GM12874 (cell line): ENCODE results near the gene CHMP4B.

ENCODE experiments used
- CTCF ChIP-seq: IDR thresholded peaks from 2 replicates; pipeline ENCODE4 v1.5.1; 2011; ENCODE audit warnings: low read depth, mild to moderate bottlenecking, control low read depth, low read length, moderate library complexity; ENCODE audit not compliant: insufficient read depth

The CHMP4B gene

DNA sequence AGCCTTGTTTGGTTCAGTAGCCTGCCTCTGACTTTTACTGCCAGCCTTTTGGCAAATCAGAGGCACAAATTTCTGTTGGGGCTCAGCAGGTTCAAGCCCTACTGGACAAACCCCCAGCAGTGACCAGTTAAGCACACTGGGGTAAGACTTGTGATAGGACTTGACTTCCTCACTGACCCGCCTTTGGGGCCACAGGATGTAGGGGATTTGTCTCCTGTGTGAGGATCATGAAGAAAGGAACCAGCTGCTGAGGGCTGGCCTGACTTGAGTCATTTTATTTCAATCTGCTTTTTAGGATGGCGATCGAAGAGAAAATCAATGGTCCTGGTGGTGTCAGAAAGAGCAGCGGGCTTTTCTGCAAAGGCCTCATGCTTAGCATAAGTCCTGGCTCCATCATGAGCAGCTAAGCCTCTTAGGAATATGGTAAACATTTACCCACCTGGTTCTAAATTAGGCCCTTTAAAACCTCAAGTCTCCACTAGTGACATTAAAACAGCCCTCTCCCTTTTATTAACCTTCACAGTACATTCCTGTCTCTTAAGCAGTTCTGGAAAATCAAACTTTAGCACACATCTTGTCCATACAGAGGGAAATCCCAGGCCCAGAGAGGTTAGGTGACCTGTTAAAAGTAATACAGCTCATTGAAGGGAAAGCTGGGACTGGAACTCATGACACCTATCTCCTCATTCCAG is 16.6 kb downstream of the CHMP4B start:
- no peak for TF ChIP-seq CTCF

DNA sequence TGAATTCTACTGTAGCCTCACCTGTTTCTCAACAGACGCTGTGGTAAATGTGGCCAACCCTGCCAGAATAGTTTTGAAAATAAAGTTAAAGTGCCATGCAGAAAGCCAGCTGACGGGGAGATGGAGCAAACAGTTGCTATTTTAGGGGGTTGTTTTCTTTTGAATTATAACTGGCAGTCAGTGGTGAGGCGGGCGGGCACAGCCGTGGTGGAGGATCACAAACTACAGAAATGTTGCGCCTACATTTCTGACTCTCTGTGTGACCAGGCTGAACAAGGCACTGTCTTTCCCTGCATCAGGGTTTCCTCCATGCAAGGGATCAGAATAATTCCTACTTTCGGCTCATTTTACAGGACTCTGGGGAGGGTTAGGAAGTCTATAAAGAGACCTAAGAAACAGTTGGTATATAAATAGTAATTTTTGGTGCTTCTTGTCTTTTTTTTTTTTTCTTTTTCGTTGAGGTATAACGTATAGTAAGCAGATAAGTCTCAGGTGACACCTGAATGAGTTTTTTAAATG is 17.2 kb downstream of the CHMP4B start:
- TF ChIP-seq CTCF, result no peak

GRCh38 chr20:33828967-33829560 is 17.9 kb downstream of the CHMP4B start:
- TF ChIP-seq CTCF, result no peak

DNA sequence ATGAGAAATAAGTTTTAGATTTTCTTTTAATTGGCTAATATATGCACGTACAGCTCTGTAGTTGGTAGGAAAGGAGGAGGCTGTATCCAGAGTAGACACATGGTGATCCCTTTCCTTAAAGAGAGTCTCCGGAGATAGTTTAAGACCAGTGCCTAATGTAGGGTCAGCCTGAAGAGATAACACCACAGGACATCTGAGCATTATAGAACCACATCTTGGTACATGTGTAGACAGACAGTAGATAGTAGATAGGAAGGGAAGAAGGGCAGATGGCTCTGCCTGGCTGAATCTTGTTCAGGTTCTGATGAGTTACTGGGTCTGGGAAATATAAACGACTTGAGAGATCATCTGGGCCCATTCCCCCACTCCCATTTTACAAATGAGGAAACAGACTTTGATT is 18.5 kb downstream of the CHMP4B start:
- no peak for TF ChIP-seq CTCF

GRCh38 chr20:33830371-33830770 is 19.2 kb downstream of the CHMP4B start:
- TF ChIP-seq CTCF, result no peak

- TF ChIP-seq CTCF, result no peak
Observed at GRCh38 chr20:33832103-33832804, 21.1 kb downstream of the CHMP4B start.

GRCh38 chr20:33833333-33833732 is 22.2 kb downstream of the CHMP4B start:
- TF ChIP-seq CTCF, result no peak
